GM12873 (cell line): ENCODE measurements around the gene GALNT18.

Experiments
- TF ChIP-seq, protein P1 (sequence below): IDR thresholded peaks from 2 replicates; pipeline ENCODE4 v1.5.1; 2012; ENCODE audit warnings: low read depth, mild to moderate bottlenecking, moderate library complexity, low read length, control low read depth; ENCODE audit not compliant: insufficient read depth; ENCODE audit errors: missing control alignments

The GALNT18 gene

DNA sequence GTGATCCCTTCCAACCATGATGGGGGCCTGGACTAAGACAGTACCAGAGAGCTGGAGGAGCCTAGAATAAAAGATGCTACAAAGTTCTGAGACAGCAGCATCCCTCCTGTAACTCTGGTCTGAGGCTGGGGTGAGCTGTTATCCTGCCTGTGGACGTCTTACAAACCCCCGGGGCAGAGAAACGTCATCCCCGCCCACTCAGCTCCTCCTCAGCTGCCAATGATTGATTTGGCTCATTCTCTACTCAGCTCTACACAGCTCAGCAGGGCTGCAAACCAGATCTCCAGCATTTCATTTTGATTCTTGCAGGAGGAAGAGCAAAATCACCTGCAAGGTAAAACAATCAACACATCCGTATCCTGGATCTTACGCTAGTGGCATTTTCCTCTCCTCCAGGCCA lies 324.2 kb downstream of the GALNT18 start:
- TF ChIP-seq, protein P1, sequence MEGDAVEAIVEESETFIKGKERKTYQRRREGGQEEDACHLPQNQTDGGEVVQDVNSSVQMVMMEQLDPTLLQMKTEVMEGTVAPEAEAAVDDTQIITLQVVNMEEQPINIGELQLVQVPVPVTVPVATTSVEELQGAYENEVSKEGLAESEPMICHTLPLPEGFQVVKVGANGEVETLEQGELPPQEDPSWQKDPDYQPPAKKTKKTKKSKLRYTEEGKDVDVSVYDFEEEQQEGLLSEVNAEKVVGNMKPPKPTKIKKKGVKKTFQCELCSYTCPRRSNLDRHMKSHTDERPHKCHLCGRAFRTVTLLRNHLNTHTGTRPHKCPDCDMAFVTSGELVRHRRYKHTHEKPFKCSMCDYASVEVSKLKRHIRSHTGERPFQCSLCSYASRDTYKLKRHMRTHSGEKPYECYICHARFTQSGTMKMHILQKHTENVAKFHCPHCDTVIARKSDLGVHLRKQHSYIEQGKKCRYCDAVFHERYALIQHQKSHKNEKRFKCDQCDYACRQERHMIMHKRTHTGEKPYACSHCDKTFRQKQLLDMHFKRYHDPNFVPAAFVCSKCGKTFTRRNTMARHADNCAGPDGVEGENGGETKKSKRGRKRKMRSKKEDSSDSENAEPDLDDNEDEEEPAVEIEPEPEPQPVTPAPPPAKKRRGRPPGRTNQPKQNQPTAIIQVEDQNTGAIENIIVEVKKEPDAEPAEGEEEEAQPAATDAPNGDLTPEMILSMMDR = no peak

DNA sequence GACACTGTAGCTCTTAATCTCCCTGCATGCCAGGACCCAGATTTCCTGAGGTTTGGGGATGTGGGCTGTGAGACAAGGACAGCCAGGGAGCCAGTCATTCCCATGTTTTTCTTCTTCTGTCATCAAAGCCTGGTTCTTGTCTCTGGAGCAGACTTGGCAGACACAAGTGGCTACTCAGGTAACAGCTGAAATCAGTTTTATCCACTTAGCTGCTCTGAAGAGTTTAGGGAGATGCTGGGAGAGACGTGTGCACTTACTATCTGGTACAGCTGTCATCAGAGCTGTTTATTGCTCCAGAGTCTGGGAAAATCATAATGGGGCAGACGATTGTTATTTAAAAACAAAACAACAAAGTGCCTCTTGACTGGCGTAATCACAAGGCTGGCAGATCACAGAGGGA lies 325.4 kb downstream of the GALNT18 start:
- TF ChIP-seq, protein P1 = no peak

DNA sequence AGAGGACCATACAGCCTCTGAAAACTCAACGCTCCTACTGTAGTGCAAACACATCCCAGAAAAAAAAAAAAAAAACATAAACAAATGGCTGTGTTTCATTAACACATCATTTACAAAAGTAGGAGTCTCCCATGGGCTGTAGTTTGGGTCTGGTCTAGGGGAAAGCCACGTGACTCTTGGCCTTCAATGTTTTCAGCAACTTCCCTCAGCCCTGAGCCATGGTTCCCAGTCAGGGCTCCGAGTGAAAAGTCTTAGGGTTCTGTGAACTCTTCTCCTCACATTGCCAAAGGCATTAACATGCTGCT lies 327.3 kb downstream of the GALNT18 start:
- TF ChIP-seq, protein P1 = no peak

DNA sequence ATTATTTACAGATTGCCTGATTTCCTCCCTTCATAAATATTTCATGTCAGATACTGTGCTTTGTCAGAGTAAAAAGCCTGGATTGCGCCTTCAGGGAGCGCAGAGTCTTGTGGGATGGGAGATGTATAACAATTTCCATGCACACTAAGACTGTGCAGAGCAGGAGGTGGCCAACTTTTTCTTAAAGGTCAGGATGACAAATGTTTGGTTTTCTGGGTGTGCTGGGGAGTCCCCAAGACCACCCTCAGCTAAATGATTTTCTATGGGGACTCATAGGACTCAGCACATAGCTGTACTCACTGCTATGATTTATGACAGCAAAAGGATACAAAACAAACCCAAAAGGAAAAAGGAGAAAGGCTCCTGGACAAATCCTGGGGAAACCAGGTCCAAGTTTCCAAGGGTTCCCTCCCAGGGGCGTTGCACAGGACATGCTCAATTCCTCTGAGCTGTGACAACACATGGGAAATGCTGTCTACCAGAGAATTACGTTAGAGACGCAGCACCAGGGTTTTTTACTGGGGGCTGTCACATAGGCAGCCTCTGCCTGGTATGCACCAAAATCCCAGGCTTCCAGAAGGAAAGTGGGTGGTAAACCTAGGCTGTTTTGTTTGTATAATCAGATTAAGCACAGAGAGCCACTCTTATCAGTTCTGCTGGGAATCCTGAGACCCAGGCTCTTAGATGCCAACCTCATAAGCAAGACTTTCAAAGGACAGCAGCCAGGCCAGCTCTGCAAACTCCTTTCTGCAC lies 327.8 kb downstream of the GALNT18 start:
- TF ChIP-seq, protein P1 = no peak

DNA sequence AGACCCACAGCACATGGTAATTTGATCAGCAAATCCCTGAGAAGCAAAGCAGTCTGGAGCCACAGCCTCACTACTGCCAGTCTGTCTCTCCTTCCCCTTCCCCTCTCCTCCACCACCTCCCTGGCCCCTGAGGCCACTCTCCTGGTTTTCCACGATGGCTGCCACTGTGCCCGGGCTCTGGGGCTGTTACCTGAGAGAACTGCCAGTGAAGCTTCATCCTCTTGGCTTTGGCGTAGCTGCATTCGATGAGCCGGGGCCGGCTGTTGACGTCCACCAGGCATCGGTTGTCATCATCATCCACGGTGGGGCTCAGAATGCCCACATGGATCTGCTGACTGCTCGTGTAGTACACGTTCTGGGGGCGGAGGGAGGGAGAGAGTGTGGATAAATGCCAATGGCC lies 329.0 kb downstream of the GALNT18 start:
- TF ChIP-seq, protein P1 = no peak

DNA sequence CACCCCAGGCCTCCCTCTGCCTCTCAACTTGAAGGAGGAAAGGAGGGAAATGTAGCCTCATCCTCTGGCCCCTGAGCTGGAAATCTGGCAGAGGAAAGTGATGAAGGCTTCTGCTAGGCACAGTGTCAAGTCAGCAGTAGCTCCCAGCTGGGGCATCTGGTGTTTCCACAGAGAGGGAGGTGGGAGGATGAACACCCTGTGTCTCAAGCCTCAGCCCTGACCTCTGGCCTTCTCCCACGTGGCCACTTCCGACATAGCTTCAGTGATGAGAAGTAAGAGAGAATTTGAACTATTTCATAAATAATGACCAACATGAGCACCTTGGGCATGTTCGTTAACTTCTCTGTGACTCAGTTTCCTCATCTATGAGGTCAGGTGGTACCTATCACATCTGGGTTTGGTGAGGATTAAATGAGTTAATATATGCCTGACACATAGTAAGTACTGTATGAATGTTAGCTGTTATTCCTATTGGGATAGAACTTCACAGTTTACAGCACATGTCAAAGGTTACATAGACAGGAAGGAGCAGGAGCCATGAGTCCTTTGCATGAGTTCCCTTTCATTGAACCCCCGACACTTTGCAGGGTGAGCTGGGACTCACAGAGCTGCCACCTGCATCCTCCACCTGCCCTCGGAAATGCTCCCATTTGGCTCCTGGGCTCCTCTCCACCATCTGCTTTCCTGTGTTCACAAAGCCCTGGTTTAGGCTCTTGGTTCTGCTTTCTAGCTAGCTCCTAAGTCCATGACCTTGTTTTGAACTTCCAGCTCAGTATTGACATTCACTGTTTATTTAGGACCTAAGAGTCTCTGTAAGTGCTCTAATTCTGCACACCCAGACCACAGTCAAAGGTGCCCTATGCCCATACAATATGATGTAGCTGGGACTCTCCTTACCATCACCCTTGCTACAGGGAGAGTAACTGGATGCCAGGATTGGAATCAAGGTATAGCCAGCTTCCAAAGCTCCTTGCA lies 330.5 kb downstream of the GALNT18 start:
- TF ChIP-seq, protein P1 = no peak

DNA sequence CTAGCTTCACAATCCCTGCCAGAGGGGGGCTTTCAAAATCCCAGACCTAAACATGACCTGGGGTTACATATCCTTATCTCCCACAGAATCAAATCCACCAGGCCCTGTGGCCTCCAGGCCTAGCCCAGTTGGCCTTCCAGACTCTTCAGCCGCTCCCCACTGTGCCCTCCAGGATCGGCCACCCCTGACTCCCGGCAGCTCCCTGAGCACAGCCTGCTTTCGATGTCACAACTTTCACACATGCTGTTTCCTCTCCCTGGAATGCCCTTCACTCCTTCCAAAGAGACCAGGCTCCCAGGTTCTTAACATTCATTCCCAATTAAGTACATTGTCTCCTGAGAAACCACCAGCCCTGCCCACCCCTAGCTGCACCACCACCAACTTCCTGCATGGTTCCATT lies 331.5 kb downstream of the GALNT18 start:
- TF ChIP-seq, protein P1 = no peak
